DOHH2 (cell line): ENCODE results near the gene SF3A2.

Experiments used
- H3F3A ChIP-seq: fragments of 200-600 bp; sonication (generic), shearing (Covaris generic); 2 replicates; pipeline ENCODE4 v1.6.0; 2016; ENCODE audit warnings: antibody characterized with exemption, mild to moderate bottlenecking; ENCODE audit not compliant: control insufficient read depth, insufficient read depth
- H3K27ac ChIP-seq: fragments of 200-600 bp; sonication (generic); 2 replicates; pipeline ENCODE4 v1.5.1; 2014; ENCODE audit warnings: low read depth, mild to moderate bottlenecking, low read length, moderate library complexity
- H3K27me3 ChIP-seq: fragments of 200-600 bp; sonication (generic); 2 replicates; pipeline ENCODE4 v1.6.1; 2014; ENCODE audit warnings: mild to moderate bottlenecking, low read length, mixed read lengths; ENCODE audit not compliant: control insufficient read depth
- H3K36me3 ChIP-seq: fragments of 200-600 bp; sonication (generic); 2 replicates; pipeline ENCODE4 v1.6.1; 2014; ENCODE audit warnings: mild to moderate bottlenecking, low read length, moderate library complexity, mixed read lengths; ENCODE audit not compliant: control insufficient read depth
- H3K4me1 ChIP-seq: fragments of 200-600 bp; sonication (generic); 2 replicates; pipeline ENCODE4 v1.6.1; 2014; ENCODE audit warnings: mild to moderate bottlenecking, low read length, mixed read lengths; ENCODE audit not compliant: control insufficient read depth
- H3K4me2 ChIP-seq: fragments of 200-600 bp; sonication (generic); 2 replicates; pipeline ENCODE4 v1.6.0; 2014; ENCODE audit warnings: mild to moderate bottlenecking, low read length, moderate library complexity
- H3K4me3 ChIP-seq: fragments of 200-600 bp; sonication (generic); 2 replicates; pipeline ENCODE4 v1.5.1; 2014; ENCODE audit warnings: mild to moderate bottlenecking, low read length, mixed read lengths
- H3K79me2 ChIP-seq: fragments of 200-600 bp; sonication (generic); 2 replicates; pipeline ENCODE4 v1.6.1; 2014; ENCODE audit warnings: mild to moderate bottlenecking, low read length, mixed read lengths; ENCODE audit not compliant: control insufficient read depth
- H3K9me2 ChIP-seq: fragments of 200-600 bp; sonication (generic); replicated peaks from 2 replicates; pipeline ENCODE4 v1.6.1; 2014; ENCODE audit warnings: mild to moderate bottlenecking, low read length, mixed read lengths; ENCODE audit not compliant: control insufficient read depth
- H3K9me3 ChIP-seq: fragments of 200-600 bp; sonication (generic); 2 replicates; pipeline ENCODE4 v1.6.1; 2014; ENCODE audit warnings: antibody characterized with exemption, low read length, mixed read lengths; ENCODE audit not compliant: control insufficient read depth, insufficient read depth
- H4K20me1 ChIP-seq: fragments of 200-600 bp; sonication (generic); 2 replicates; pipeline ENCODE4 v1.6.0; 2014; ENCODE audit warnings: low read depth, mild to moderate bottlenecking, antibody characterized with exemption, low read length, moderate library complexity; ENCODE audit not compliant: control insufficient read depth, insufficient read depth
- EZH2phosphoT487 ChIP-seq: fragments of 200-600 bp; sonication (generic); IDR thresholded peaks from 2 replicates; pipeline ENCODE4 v1.6.1; 2017; ENCODE audit warnings: borderline replicate concordance, mild to moderate bottlenecking, antibody characterized with exemption, low read length, moderate library complexity, mixed read lengths
- TF ChIP-seq, protein P1 (sequence below): fragments of 200-600 bp; sonication (generic); IDR thresholded peaks from one replicate; pipeline ENCODE4 v1.5.1; 2014; ENCODE audit warnings: antibody characterized with exemption, mild to moderate bottlenecking, low read depth, low read length; ENCODE audit not compliant: poor library complexity, severe bottlenecking

Gene SF3A2

DNA sequence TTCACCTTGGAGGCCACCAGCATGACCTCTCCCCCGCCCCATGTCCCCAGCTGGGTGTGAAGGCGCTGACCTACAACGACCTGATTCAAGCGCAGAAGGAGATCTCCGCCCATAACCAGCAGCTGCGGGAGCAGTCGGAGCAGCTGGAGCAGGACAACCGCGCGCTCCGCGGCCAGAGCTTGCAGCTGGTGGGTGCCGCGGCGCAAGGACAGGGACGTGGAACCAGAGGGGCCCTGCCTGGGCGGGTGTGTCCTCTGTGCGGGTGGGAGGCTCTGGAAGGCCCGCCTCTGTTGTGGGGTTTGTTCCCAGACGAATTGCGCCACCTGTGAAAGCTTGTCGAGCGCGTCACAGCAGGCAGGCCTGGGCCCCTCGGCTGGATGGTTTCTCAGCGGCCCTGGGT is 22.8 kb upstream of the SF3A2 start:
- Histone ChIP-seq H3K4me2 (no peak overlapping the region), H3K4me3 (no peak overlapping the region), H3K4me1 (peaks cover 25% of the 10 kb centered on the region), H3K27me3 (no peaks in the 10 kb centered on the region), H3K9me3 (no peaks in the 10 kb centered on the region), H3K9me2 (no peaks in the 10 kb centered on the region), H3K79me2 (no peaks in the 10 kb centered on the region; the same call in 1 of the 2 replicates), H3K36me3 (peaks cover 91% of the 10 kb centered on the region), H3K27ac (no peak overlapping the region), H3F3A (no peaks in the 10 kb centered on the region), H4K20me1 (no peaks in the 10 kb centered on the region)
- TF ChIP-seq EZH2phosphoT487, result no peak
- TF ChIP-seq, protein P1, sequence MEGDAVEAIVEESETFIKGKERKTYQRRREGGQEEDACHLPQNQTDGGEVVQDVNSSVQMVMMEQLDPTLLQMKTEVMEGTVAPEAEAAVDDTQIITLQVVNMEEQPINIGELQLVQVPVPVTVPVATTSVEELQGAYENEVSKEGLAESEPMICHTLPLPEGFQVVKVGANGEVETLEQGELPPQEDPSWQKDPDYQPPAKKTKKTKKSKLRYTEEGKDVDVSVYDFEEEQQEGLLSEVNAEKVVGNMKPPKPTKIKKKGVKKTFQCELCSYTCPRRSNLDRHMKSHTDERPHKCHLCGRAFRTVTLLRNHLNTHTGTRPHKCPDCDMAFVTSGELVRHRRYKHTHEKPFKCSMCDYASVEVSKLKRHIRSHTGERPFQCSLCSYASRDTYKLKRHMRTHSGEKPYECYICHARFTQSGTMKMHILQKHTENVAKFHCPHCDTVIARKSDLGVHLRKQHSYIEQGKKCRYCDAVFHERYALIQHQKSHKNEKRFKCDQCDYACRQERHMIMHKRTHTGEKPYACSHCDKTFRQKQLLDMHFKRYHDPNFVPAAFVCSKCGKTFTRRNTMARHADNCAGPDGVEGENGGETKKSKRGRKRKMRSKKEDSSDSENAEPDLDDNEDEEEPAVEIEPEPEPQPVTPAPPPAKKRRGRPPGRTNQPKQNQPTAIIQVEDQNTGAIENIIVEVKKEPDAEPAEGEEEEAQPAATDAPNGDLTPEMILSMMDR, result no peak

DNA sequence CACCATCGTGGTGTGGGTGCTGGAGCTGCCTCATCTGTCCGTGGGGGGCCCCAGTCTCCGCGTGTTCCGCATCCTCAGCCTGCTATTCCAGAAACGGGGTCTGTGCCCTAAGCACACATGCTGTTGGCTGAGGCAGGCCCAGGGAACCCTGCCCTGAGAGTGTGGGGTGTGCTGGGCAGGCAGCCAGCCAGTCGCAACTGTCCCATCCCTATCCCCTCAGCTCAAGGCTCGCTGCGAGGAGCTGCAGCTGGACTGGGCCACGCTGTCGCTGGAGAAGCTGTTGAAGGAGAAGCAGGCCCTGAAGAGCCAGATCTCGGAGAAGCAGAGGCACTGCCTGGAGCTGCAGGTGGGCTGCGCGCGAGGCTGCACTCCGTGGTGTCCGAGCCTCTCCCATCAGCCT is 22.4 kb upstream of the SF3A2 start:
- H3K4me2 ChIP-seq, result no peak overlapping the region
- no peaks in the 10 kb centered on the region for H3F3A ChIP-seq
- no peaks in the 10 kb centered on the region for H3K9me3 ChIP-seq
- no peaks in the 10 kb centered on the region for H3K27me3 ChIP-seq
- peaks cover 89% of the 10 kb centered on the region for H3K36me3 ChIP-seq
- H3K4me3 ChIP-seq, result no peak overlapping the region
- TF ChIP-seq, protein P1, result no peak
- no peak for TF ChIP-seq EZH2phosphoT487
- H4K20me1 ChIP-seq, result no peaks in the 10 kb centered on the region
- H3K4me1 ChIP-seq, result peaks cover 25% of the 10 kb centered on the region
- no peak overlapping the region for H3K27ac ChIP-seq
- no peaks in the 10 kb centered on the region for H3K9me2 ChIP-seq
- no peaks in the 10 kb centered on the region; the same call in 1 of the 2 replicates for H3K79me2 ChIP-seq

DNA sequence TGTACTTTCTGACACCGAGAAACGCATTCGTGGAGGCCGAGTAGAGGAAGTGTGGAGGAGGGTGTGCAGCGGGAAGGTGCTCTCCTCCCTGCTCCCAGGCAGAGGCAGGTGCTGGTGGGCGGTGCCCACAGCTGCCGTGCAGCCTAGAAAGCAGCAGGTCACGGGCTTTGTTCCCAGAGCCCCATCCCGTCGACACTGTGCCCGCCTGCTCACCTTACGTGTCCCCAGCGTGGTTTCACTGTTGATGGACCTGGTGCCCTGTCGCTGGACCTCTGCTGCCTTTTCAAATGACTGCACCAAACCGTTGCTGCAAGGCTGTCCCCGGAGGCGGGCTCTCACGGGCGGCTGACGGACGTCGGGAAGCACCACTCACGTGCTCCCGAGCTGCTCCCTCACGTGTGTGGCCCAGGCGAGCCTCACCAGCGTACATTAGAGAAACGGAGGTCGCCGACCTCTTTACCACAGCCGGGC is 21.3 kb upstream of the SF3A2 start:
- Histone ChIP-seq H3K36me3 (peaks cover 89% of the 10 kb centered on the region), H3K4me3 (no peak overlapping the region), H3K9me2 (no peaks in the 10 kb centered on the region), H3K9me3 (no peaks in the 10 kb centered on the region), H3K79me2 (no peaks in the 10 kb centered on the region; the same call in 1 of the 2 replicates), H3F3A (no peaks in the 10 kb centered on the region), H3K4me1 (peaks cover 25% of the 10 kb centered on the region), H3K27ac (no peak overlapping the region), H4K20me1 (no peaks in the 10 kb centered on the region), H3K27me3 (no peaks in the 10 kb centered on the region), H3K4me2 (0 out of 2 replicates have a peak overlapping the region, but pooled peaks have one; percentile 8)
- TF ChIP-seq, protein P1, result no peak
- no peak for TF ChIP-seq EZH2phosphoT487
